Esophagus squamous epithelium (tissue), 4 donors: ENCODE measurements around the gene COL7A1.

ENCODE experiments used
- CTCF ChIP-seq, 6 experiments: fragments of 450-650 bp in 4 of 6; fragments of 200-600 bp in 2 of 6; sonication (generic) in 2 of 6; IDR thresholded peaks; one replicate each; pipeline ENCODE4 v1.5.1; 2016 to 2019; ENCODE audit warnings: antibody characterized with exemption in 6 of 6, mild to moderate bottlenecking in 4 of 6, moderate library complexity in 4 of 6
- POLR2A ChIP-seq, 4 donors: fragments of 450-650 bp; IDR thresholded peaks; one replicate each; pipeline ENCODE4 v1.6.1; 2017; ENCODE audit warnings: antibody characterized with exemption in 4 of 4, mild to moderate bottlenecking in 4 of 4, moderate library complexity in 3 of 4

- TF ChIP-seq CTCF (IDR thresholded peaks at IDR 0.05) (no peak), POLR2A (IDR thresholded peaks at IDR 0.05) (no peak)
These were observed 47.5 kb upstream of the COL7A1 start for GRCh38 chr3:48642605-48643004.
